Inflammatory macrophage (primary cell): ENCODE measurements around the gene AP5Z1.
"Not testable (repeated sequence)": the region's sequence is repeated elsewhere in the genome, so short reads cannot be mapped to it uniquely, and the experiment has no call there.

Experiments
- DNase-seq, 2 donors: peaks; one replicate each; pipeline ENCODE4 v3.0.0-alpha.2; 2020 to 2022

AP5Z1 gene

DNA sequence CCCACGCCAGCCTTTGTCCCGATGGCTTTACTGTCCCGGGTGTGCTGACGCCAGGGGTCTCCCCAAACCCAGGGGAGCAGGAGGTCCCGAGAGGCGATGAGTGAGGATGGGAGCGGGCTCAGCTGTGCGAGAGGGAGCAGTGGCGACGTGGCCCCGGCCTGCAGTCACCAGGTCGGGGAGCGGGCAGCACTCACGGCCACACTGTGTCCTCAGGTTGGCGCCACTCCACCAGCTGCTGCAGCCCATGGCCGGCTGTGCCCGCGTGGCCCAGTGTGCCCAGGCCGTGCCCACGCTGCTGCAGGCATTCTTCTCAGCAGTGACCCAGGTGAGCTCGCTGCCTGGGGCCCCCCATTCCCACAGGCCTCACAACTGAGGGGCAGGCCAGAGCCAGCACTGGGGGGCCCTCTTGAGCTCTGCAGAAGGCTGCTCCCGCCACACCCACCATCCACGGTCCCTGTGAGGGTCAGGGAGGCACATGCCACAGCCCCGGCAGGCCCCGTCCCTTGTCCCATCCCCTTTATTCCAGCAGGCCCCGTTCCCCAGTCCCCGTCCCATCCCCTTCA, 13.3 kb downstream of the AP5Z1 start:
- DNase-seq = no peak

DNA sequence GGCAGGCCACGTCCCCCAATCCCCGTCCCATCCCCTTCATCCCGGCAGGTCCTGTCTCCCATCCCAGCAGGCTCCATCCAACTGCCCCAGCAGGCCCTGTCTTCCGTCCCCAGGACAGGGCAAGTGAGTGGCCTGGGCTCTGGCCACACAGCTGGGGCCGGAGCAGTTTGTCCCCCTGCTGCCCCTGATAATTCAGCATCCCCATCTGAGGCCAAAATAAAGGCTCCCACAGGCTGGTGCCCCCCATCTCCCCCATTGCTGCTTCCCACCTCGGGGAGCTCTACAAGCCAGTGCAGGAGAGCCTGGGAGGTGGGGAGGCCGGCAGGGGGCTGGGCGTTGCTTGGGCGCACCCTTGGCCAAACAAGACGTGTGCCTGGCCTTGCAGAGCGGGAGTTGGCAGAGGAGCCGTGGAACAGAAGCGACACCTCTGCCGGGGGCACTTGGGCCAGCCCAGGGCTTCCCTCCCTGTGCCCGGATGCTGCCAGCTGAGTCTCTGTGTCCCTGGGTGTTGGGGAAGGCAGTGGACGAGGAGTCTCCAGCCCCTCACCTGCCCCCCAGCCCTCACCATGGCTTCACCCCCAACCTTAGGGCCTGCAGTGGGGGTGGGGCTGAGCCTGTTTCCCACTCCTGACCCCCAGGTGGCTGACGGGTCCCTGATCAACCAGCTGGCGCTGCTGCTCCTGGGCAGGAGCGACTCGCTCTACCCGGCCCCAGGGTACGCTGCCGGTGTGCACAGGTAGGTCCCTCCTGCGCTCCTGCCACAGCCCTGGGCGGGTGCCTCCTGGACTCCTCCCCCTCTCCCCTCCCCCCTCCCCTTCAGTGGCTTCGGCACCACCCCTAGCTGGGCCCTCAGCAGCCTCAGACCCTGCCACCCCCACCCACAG, 14.0 kb downstream of the AP5Z1 start:
- DNase-seq = no peak

DNA sequence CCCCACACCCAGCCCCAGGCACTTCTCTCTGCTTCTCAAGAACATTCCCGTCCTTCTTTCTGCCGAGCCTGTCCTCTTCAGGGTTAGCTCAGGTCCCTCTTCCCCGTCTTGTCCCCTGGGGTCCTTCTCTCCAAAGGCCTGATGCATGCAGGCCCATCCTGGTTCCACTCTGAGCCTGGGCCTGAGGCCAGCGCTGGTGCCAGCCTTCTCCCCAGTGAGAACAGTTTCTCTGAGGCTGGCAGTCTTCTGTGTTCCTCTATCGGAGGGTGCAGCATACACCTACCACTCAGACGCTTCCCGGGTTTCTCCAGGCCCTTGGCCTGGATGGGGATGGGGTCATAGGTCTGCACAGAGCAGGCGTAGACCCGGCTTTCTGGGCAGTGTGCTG, 14.6 kb downstream of the AP5Z1 start:
- DNase-seq = no peak

DNA sequence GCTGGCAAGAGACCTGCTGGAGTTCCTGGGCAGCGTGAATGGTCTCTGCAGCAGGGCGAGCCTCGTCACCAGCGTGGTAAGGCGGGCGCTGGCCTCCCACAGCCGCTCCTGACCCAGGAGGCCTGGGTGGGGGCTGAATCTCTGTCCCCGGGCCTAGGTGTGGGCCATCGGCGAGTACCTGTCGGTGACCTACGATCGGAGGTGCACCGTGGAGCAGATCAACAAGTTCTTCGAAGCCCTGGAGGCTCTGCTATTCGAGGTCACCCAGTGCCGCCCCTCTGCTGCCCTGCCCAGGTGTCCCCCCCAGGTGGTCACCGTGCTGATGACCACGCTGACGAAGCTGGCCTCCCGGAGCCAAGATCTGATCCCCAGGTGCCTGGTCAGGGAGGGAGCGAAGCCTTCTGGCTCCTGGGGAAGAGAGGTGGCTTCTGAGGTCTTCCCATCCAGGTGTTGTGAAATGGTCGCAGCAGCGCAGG, 15.1 kb downstream of the AP5Z1 start:
- DNase-seq = no peak

DNA sequence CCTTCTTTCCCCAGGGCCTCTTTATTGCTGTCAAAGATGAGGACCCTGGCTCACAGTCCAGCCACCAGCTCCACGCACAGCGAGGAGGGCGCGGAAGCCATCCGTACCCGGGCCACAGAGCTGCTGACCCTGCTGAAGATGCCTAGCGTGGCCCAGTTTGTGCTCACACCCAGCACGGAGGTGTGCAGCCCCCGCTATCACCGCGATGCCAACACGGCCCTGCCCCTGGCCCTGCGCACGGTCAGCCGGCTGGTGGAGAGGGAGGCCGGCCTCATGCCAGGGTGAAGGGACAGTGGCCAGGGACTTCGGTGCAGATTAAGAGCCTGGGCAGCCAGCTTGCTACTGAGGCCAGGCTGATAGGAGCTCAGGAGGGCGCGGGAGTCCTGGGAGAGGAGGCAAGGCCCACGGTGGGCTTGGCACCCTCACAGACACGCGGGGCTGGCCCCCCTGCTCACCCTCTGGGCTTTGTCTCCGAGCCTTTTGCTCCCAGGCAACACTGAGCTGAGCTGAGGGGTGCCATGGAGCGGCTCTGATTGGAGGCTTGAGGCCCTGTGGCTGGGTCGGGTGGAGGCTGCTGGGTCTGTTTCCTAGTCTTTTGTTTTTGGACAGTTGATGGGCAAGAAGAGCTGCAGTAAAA, 15.8 kb downstream of the AP5Z1 start:
- DNase-seq = no peak

DNA sequence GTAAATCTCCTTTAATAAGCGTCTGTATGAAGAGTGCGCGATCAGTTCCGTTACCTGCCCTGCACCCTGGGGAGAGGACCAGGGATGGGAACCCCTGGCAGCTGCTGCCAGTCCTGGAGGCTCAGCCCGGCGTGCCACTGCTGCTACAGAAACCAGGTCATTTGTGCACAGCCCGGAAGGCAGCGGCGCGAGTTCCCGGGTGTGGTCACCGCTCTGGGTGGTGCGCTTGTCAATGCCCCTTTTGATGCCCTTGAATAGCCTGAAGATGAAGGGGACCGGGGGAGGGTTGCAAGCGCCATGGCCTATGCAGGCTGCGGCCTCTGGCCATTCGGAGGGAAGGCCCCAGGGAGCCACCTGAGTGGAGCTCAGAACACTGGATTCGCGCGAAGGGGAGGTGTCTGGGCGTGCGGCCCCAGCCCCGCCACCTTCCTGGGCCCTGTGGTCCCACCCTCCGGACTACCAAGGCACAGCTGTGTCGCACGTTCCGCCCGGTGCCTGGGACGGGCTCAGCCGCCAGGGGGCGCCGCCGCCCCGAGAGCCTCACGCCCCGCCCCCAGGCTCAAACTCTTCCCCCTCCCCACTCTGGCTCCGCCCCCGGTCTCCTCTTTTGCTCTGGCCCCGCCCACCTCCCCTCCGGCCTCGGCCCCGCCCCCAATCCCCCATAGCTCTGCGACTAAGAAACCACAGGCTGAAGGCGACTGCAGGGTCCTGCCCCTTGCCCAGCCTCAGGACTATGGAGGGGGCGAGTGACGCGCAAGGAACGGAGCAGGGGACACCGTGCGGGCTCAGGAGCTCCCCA, 16.5 kb downstream of the AP5Z1 start:
- DNase-seq = peak; percentile 68 to 69

DNA sequence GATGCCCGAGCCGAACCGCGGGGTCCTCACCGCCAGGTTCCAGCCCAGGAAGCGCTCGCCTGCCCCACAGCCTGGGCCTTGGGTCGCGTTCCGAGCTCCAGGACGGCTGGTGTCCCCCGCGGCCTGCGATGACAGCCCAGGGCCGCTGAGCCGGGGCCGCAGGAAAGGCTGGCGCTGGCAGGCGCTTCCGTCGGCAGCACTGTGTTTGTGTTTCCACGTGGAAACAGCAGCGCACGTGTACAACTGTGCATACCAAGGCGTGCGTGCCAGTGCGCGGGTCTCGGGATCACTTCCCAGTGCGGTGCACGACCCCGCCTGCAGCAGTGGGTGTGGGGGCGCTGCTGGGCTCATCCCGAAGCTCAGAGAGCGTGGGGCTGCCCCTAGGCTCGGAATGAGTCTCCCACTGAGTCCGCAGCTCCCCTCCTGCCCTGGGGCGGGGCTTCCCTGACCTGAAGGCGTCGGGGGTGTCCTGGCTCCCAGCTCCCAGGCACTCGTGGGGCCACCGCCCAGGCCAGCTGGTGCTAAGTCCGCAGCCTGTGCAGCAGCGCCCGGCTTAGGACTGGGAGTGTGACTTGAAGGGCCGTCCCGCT, 17.2 kb downstream of the AP5Z1 start:
- DNase-seq = no peak

DNA sequence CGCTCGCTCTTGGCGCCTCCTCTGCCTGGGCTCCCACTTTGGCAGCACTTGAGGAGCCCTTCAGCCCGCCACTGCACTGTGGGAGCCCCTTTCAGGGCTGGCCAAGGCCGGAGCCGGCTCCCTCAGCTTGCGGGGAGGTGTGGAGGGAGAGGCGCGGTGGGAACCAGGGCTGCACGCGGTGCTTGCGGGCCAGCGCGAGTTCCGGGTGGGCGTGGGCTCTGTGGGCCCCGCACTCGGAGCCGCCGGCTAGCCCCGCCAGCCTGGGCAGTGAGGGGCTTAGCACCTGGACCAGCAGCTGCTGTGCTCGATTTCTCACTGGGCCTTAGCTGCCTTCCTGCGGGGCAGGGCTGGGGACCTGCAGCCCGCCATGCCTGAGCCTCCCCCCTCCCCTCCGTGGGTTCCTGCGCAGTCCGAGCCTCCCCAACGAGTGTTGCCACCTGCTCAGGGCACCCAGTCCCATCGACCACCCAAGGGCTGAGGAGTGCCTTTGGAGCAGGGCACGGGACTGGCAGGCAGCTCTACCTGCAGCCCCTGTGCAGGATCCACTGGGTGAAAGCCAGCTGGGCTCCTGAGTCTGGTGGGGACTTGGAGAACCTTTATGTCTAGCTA, 18.1 kb downstream of the AP5Z1 start:
- not testable (repeated sequence) for DNase-seq

DNA sequence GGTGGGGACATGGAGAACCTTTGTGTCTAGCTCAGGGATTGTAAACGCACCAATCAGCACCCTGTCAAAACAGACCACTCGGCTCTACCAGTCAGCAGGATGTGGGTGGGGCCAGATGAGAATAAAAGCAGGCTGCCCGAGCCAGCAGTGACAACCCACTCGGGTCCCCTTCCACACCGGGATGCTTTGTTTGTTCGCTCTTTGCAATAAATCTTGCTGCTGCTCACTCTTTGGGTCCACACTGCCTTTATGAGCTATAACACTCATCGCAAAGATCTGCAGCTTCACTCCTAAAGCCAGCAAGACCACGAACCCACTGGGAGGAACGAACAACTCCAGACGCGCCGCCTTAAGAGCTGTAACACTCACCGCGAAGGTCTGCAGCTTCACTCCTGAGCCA, 18.7 kb downstream of the AP5Z1 start:
- not testable (repeated sequence) for DNase-seq

DNA sequence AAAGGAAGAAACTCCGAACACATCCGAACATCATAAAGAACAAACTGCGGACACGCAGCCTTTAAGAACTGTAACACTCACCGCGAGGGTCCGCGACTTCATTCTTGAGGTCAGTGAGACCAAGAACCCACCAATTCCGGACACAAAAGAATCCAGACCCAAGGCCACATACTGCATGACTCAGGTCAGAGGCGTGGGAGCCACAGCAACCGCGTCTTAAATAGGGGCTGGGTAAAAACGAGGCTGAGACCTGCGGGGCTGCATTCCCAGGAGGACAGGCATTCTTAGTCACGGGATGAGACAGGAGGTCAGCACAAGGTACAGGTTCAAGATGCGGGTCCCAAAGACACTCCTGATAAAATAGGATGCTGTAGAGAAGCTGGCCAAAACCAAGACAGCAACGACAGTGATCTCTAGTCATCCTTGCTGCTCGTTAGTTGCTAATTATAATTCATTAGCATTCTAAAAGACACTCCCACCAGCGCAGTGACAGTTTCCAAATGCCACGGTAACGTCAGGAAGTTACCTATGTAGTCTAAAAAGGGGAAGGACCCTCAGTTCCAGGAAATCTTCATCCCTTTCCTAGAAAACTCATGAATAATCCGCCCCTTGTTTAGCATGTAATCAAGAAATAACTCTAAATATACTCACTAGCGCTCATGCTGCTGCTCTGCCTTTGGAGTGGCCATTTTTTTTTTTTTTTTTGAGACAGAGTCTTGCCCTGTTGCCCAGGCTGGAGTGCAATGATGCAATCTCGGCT, 19.3 kb downstream of the AP5Z1 start:
- DNase-seq = peak in 1 of 2 donors; percentile 24

DNA sequence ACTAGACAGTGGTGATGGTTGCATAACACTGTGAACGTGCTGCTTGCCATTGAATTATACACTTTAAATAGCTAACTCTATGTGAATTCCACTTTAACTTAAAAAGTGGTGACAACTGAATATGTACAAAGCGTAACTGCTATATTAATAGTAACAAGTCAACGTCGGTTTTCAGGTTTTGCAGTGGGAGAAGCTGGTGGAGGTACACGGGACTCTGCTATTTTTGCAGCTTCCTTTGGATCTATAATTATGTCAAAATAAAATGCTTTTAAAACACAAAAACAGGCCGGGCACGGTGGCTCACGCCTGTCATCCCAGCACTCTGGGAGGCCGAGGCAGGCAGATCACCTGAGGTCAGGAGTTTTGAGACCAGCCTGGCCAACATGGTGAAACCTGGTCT, 21.0 kb downstream of the AP5Z1 start:
- no peak for DNase-seq

DNA sequence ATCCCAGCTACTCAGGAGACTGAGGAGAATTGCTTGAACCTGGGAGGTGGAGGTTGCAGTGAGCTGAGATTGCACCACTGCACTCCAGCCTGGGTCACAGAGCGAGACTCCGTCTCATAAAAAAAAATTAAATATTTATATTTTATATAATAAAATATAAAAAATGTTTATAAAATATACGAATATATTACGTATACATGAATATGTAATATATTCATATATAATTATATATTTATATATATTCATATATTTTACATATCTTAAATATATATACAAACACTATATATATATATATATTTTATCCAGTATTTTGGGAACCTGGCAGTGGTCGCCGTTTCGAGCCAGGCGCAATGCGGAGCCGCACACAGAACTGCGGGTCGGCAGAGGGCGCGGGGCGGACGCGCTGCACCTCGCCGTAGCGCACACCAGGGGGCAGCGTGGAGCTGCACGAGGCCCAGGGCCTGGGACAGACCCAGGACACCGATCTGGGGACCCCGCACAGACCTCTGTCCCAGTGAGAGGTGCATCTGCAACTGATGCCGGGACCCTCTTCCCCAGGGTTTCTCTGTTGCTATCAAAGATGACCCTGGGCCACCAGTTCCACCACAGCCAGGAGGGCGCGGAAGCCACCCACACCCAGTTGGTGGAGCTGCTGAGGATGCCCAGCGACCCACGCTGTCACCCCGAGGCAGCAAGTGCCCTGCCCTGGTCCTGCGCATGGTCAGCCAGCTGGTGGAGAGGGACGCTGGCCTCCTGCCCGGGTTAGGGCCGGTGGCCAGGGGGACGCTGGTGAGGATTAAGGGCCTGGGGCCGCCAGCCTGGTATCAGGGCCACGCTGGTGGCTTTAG, 22.7 kb downstream of the AP5Z1 start:
- DNase-seq = peak; percentile 45 to 46

DNA sequence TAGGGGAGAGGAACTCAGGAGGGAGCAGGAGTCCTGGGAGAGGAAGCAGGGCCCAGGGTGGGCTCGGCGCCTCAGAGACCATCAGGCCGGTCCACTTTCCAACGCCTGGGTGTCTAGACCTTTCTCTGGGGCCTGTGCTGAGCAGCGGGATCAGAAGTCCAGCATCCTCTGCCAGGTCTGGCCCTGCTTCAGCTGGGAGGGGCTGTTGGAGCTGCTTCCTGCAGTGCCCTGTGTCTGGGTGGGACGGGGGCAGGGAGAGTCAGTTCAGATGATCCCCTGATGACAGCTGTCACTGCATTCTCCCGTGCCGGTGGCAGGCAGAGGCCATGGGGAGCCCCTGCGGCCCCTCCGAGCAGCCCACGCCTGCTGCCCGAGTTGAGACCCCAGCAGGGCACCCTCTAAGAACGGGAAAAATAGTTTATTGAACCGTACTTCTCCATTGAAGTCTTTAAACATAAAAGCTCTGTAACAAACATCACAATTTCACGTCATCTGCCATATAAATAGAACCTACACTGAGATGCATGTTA, 23.3 kb downstream of the AP5Z1 start:
- no peak for DNase-seq

DNA sequence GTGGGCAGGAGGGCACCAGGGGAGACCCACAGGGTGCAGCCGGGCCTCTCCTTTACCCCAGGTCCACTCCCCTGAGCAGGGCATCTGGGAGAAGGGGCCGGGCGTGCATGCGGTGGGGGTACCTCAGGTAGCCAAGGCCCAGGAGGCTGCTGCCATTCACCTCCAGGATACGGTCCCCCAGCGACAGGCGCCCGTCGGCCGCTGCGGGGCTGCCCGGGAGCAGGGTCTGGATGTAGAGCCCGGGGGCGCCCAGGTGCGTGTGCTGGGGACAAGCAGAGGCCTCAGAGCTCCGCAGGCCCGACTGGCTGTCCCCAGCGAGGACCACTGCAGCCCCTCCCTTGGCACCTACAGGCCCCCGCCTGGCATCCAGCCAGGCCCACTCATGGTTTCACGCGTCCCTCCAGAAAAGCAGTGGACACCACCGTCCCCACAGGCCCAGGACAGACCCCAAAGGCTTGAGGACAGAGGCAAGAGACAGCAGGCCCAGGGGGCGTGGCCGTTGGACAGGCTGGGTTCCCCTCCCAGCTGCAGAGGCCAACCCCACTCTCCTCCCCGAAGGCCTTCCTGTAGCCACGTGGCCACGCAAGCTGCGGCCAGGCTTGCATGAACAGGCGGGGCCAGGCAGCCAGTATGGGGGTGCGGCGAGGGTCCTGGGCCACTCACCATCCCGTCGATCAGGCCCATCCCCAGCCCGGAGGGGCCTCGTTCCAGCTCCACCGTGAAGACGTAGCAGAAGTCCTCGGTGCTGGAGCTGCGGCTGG, 24.3 kb downstream of the AP5Z1 start:
- DNase-seq = no peak

DNA sequence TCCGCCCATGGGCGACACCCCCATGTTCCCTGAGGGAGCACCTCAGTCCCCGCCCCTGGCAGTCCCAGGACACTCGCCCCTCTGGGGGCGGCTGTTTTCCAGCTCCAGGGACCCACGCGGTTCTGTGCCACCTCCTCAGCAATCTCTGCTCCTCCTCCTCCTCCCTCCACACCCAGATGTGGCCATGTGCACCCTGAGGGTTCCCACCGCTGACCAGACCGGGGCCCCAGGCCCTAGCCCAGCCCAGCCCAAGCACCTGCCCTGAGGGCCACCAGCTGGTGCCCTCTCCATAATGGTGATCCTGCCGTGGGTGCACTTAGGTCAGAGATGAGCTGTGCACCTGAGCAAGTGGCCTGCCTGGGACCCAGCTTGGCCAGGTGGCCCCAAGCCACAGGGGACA, 25.1 kb downstream of the AP5Z1 start:
- DNase-seq = no peak

DNA sequence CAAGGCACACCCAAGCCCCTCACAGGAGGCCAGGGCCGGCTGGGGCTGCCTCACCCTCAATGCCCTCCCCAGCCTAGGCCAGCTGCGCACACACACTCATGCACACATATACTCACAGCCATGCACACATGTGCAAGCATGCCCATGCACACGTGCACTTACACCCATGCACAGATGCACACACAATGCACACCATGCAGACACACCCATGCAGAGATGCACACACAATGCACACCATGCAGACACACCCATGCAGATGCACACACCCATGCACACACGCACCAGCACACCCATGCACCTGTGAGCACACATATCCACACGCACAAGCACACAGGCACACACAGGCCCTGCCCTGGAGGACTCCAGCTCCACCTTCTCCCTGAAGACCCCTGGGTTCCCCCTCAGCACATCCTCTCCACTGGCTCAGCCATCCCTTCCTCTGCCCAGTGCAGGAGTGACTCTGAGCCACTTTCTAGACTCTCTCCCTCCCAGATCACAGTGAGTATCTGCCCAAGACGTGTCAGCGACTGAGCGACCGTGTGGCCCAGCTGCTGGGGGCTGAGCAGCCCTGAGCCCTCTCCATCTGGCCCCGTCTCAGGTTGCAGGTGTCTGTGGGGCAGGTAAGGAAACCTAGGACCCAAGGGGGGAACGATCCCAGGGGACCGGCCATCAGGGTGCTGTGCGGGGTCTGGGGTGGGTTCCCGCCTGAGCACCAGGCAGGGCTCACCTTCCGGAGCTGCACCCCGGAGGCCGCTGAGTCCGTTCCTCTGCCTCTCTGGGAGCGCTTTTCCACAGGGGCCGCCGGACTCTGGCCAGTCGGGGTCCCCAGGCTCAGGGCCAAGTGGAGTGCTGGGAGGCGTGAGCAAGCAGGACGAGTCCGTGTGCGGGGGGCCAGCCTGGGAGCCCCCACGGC, 25.8 kb downstream of the AP5Z1 start:
- DNase-seq = no peak

DNA sequence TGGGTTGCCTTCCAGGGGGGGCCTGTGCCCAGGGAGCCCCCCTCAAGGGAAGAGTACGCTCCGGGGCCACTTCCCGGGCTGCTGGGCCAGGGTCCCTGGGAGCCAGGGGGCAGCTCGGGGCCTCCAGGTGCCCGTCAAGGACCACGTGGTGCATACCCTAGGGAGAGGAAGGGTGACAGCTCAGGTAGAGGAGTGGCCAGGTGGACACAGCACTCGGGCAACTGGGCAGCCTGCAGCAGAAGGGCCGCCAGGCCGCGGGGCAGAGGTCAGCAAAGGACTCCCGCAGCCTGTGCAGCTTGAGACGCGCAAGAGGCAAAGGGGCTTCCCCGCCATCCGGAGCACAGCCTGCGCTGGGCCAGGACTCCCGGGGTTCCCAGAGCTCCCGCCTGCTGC, 26.4 kb downstream of the AP5Z1 start:
- no peak for DNase-seq

DNA sequence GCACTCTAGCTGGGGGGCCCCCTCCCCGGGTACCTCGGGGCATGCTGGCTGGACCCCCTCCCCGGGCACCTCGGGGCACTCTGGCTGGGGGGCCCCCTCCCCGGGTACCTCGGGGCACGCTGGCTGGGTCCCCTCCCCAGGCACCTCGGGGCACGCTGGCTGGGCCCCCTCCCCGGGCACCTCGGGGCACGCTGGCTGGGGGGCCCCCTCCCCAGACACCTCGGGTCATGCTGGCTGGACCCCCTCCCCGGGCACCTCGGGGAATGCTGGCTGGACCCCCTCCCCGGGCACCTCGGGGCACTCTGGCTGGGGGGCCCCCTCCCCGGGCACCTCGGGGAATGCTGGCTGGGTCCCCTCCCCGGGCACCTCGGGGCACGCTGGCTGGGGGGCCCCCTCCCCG, 27.2 kb downstream of the AP5Z1 start:
- DNase-seq = not testable (repeated sequence)
